ENCODE measurements around the gene QRICH1.
"Not testable (repeated sequence)": the region's sequence is repeated elsewhere in the genome, so short reads cannot be mapped to it uniquely, and the experiment has no call there.

The QRICH1 gene

GRCh38 chr3:49009396-49009795, 84.5 kb downstream of the QRICH1 start:
- Histone ChIP-seq H3K4me3 (replicated peaks; ENCODE audit: low read depth, low read length) (no peak overlapping the region), H3K27me3 (replicated peaks; ENCODE audit: control insufficient read depth, insufficient read depth, low read length) (no peaks in the 10 kb centered on the region), H3K36me3 (ENCODE audit: control insufficient read depth, insufficient read depth, low read length) (peaks cover 28% of the 10 kb centered on the region)
- no peak for DNase-seq (ENCODE audit: extremely low read depth, insufficient read length)
- TF ChIP-seq CTCF (IDR thresholded peaks at IDR 0.05; ENCODE audit: insufficient read depth, low read length, poor library complexity, severe bottlenecking): no peak

GRCh38 chr3:49008627-49009026, 85.2 kb downstream of the QRICH1 start:
- H3K36me3 ChIP-seq (ENCODE audit: control insufficient read depth, insufficient read depth, low read length): peaks cover 23% of the 10 kb centered on the region
- H3K4me3 ChIP-seq (replicated peaks; ENCODE audit: low read depth, low read length): peak overlapping the region; percentile 79
- not testable (repeated sequence) for H3K27me3 ChIP-seq (replicated peaks; ENCODE audit: control insufficient read depth, insufficient read depth, low read length); DNase-seq (ENCODE audit: extremely low read depth, insufficient read length)

GRCh38 chr3:49007771-49008528, 85.9 kb downstream of the QRICH1 start:
- no peak for TF ChIP-seq CTCF (IDR thresholded peaks at IDR 0.05; ENCODE audit: insufficient read depth, low read length, poor library complexity, severe bottlenecking)
- Histone ChIP-seq H3K4me3 (replicated peaks; ENCODE audit: low read depth, low read length) (peak overlapping the region; percentile 79), H3K36me3 (ENCODE audit: control insufficient read depth, insufficient read depth, low read length) (peaks cover 16% of the 10 kb centered on the region), H3K27me3 (replicated peaks; ENCODE audit: control insufficient read depth, insufficient read depth, low read length) (no peaks in the 10 kb centered on the region)
- peak; percentile 87 for DNase-seq (ENCODE audit: extremely low read depth, insufficient read length)

GRCh38 chr3:49007068-49007770, 86.7 kb downstream of the QRICH1 start, which contains the start of gene WDR6:
TSS of gene WDR6 (plus strand) at chr3:49007391. CDS start at chr3:49007432, 41 bp downstream.
- Histone ChIP-seq H3K27me3 (replicated peaks; ENCODE audit: control insufficient read depth, insufficient read depth, low read length) (no peaks in the 10 kb centered on the region), H3K4me3 (replicated peaks; ENCODE audit: low read depth, low read length) (peak within 1 kb of the TSS; percentile 79), H3K36me3 (ENCODE audit: control insufficient read depth, insufficient read depth, low read length) (peaks cover 9% of the 10 kb centered on the region)
- peak; percentile 99 for DNase-seq (ENCODE audit: extremely low read depth, insufficient read length)
- peak; percentile 55 for TF ChIP-seq CTCF (IDR thresholded peaks at IDR 0.05; ENCODE audit: insufficient read depth, low read length, poor library complexity, severe bottlenecking)

GRCh38 chr3:49006408-49007067, 87.3 kb downstream of the QRICH1 start:
- Histone ChIP-seq H3K27me3 (replicated peaks; ENCODE audit: control insufficient read depth, insufficient read depth, low read length) (no peaks in the 10 kb centered on the region), H3K4me3 (replicated peaks; ENCODE audit: low read depth, low read length) (peak overlapping the region; percentile 79), H3K36me3 (ENCODE audit: control insufficient read depth, insufficient read depth, low read length) (peaks cover 3% of the 10 kb centered on the region)
- DNase-seq (ENCODE audit: extremely low read depth, insufficient read length): no peak
- no peak for TF ChIP-seq CTCF (IDR thresholded peaks at IDR 0.05; ENCODE audit: insufficient read depth, low read length, poor library complexity, severe bottlenecking)

- no peak for DNase-seq (ENCODE audit: extremely low read depth, insufficient read length)
- peaks cover 3% of the 10 kb centered on the region; the same call in 1 of the 2 replicates for H3K36me3 ChIP-seq (ENCODE audit: control insufficient read depth, insufficient read depth, low read length)
- H3K27me3 ChIP-seq (replicated peaks; ENCODE audit: control insufficient read depth, insufficient read depth, low read length): no peaks in the 10 kb centered on the region
- peak overlapping the region; percentile 79 for H3K4me3 ChIP-seq (replicated peaks; ENCODE audit: low read depth, low read length)
- TF ChIP-seq CTCF (IDR thresholded peaks at IDR 0.05; ENCODE audit: insufficient read depth, low read length, poor library complexity, severe bottlenecking): no peak
These were observed 87.9 kb downstream of the QRICH1 start for GRCh38 chr3:49005998-49006397.

Measured in GM06990 (cell line).